Panc1 (cell line): ENCODE data around the gene BCO2.

ENCODE experiments used
- TF ChIP-seq, protein P1 (sequence below): fragments of 450-650 bp; IDR thresholded peaks from 2 replicates; pipeline ENCODE4 v1.5.1; 2017; ENCODE audit warnings: mild to moderate bottlenecking
- TF ChIP-seq, protein P2 (sequence below), 2 experiments: IDR thresholded peaks; 2 replicates each; pipeline ENCODE4 v1.6.1; 2011 to 2012; ENCODE audit warnings: low read depth in 2 of 2, control low read depth in 1 of 2, low read length in 1 of 2, mild to moderate bottlenecking in 1 of 2, moderate library complexity in 1 of 2; ENCODE audit not compliant: insufficient read depth in 1 of 2

DNA sequence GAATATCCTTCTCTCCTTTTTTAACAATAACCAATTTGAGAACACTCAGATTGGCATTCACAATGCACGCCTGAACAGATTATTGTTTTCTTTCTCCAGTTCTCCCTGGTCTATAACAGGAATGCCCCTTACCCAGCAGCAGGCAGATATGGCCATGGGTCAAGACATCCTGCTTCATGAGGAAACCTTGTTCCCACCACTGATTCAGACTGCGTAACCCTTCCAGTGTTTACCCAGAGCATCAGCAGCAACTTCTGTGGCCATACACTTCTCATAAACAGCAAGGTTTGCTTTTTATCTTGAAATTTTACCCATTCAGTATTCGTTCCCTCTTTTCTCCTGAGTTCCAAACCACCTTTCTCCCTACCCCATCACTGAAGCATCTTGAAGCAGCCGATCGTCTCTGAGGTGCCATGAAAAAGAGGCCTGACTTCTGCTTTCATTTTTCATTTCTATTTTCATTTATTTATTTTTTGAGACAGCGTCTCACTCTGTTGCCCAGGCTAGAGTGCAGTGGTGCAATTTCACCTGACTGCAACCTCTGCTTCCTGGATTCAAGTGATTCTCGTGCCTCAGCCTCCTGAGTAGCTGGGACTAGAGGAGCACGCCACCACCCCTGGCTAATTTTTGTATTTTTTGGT lies 60.6 kb downstream of the BCO2 start:
- TF ChIP-seq, protein P1, sequence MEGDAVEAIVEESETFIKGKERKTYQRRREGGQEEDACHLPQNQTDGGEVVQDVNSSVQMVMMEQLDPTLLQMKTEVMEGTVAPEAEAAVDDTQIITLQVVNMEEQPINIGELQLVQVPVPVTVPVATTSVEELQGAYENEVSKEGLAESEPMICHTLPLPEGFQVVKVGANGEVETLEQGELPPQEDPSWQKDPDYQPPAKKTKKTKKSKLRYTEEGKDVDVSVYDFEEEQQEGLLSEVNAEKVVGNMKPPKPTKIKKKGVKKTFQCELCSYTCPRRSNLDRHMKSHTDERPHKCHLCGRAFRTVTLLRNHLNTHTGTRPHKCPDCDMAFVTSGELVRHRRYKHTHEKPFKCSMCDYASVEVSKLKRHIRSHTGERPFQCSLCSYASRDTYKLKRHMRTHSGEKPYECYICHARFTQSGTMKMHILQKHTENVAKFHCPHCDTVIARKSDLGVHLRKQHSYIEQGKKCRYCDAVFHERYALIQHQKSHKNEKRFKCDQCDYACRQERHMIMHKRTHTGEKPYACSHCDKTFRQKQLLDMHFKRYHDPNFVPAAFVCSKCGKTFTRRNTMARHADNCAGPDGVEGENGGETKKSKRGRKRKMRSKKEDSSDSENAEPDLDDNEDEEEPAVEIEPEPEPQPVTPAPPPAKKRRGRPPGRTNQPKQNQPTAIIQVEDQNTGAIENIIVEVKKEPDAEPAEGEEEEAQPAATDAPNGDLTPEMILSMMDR = no peak
- TF ChIP-seq, protein P2, sequence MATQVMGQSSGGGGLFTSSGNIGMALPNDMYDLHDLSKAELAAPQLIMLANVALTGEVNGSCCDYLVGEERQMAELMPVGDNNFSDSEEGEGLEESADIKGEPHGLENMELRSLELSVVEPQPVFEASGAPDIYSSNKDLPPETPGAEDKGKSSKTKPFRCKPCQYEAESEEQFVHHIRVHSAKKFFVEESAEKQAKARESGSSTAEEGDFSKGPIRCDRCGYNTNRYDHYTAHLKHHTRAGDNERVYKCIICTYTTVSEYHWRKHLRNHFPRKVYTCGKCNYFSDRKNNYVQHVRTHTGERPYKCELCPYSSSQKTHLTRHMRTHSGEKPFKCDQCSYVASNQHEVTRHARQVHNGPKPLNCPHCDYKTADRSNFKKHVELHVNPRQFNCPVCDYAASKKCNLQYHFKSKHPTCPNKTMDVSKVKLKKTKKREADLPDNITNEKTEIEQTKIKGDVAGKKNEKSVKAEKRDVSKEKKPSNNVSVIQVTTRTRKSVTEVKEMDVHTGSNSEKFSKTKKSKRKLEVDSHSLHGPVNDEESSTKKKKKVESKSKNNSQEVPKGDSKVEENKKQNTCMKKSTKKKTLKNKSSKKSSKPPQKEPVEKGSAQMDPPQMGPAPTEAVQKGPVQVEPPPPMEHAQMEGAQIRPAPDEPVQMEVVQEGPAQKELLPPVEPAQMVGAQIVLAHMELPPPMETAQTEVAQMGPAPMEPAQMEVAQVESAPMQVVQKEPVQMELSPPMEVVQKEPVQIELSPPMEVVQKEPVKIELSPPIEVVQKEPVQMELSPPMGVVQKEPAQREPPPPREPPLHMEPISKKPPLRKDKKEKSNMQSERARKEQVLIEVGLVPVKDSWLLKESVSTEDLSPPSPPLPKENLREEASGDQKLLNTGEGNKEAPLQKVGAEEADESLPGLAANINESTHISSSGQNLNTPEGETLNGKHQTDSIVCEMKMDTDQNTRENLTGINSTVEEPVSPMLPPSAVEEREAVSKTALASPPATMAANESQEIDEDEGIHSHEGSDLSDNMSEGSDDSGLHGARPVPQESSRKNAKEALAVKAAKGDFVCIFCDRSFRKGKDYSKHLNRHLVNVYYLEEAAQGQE (IDR thresholded peaks at IDR 0.05; ENCODE audit: insufficient read depth in 1 of 2, low read depth in 2 of 2, low read length in 1 of 2) = no peak
